Activated B cell treated with CpG ODN at 0.5 μM for 24 hours (primary cell): ENCODE data around the gene ACTR1A. TPM values are rescaled to one million over a fixed set of nuclear protein-coding genes. Genes with fewer than 3 reads are reported as not detected.
"Not testable (repeated sequence)": the region's sequence is repeated elsewhere in the genome, so short reads cannot be mapped to it uniquely, and the experiment has no call there.

Experiments
- ATAC-seq: fragments of 200-7000 bp; cut with Tn5 transposase; one replicate; pipeline ENCODE4 v1.10.0; 2021; ENCODE audit warnings: low read depth, mild to moderate bottlenecking, moderate library complexity
- CTCF ChIA-PET: fragments of 350-600 bp; sonication (Branson Sonifier 250); formaldehyde crosslinking; loops from one replicate; lab custom pipeline; 2021; ENCODE audit warnings: antibody characterized with exemption; lab: Charles Lee
- POLR2A ChIA-PET: fragments of 350-600 bp; sonication (Branson Sonifier 250); formaldehyde crosslinking; loops from one replicate; lab custom pipeline; 2021; ENCODE audit warnings: antibody characterized with exemption; lab: Charles Lee
- DNase-seq: peaks from one replicate; pipeline ENCODE4 v3.0.0; 2022
- H3K27ac Mint-ChIP-seq: one replicate; pipeline ENCODE4 v1.8.0; 2020; ENCODE audit warnings: mixed read lengths
- H3K27me3 Mint-ChIP-seq: one replicate; pipeline ENCODE4 v1.8.0; 2021; ENCODE audit warnings: mixed read lengths
- H3K36me3 Mint-ChIP-seq: one replicate; pipeline ENCODE4 v1.8.0; 2021; ENCODE audit warnings: low read depth, mixed read lengths
- H3K4me1 Mint-ChIP-seq: one replicate; pipeline ENCODE4 v1.8.0; 2021; ENCODE audit warnings: mixed read lengths
- H3K4me3 Mint-ChIP-seq: one replicate; pipeline ENCODE4 v1.8.0; 2020; ENCODE audit warnings: mild to moderate bottlenecking, mixed read lengths
- H3K9me3 Mint-ChIP-seq: one replicate; pipeline ENCODE4 v1.8.0; 2020; ENCODE audit warnings: mixed read lengths
- CTCF ChIP-seq: fragments of 200-600 bp; IDR thresholded peaks from one replicate; pipeline ENCODE4 v1.8.0; 2022; ENCODE audit warnings: antibody characterized with exemption, mild to moderate bottlenecking
- intact Hi-C: fragments of 100-400 bp; cut with micrococcal nuclease; formaldehyde crosslinking; loops from one replicate; pipeline ENCODE4 v1.15.1; 2024
- total RNA-seq: library from RNA; stranded (reverse); gene quantifications from 2 replicates; pipeline ENCODE4 v1.2.3, GENCODE V29; 2022

ACTR1A gene
- total RNA-seq, 1 donor from 2014 or later = 71.9 TPM

GRCh38 chr10:102504179-102504975 is 1.9 kb upstream of the ACTR1A start:
- no peak for ATAC-seq
- no peak overlapping the region for H3K4me3 Mint-ChIP-seq
- no peak for DNase-seq
- H3K36me3 Mint-ChIP-seq = peaks cover 10% of the 10 kb centered on the region
- peak overlapping the region; percentile 68 for H3K27ac Mint-ChIP-seq
- ChIA-PET CTCF (interaction anchor here (0.6 to 4.0 kb wide), 8 partner anchors 7 to 928 kb away, joined by 3 to 47 read pairs (median 4); partner anchors contain the start of genes GBF1 and SFXN2), POLR2A (interaction anchor here (0.6 to 3.4 kb wide), 8 partner anchors 55 to 750 kb away, joined by 3 to 29 read pairs (median 6); partner anchors contain the start of genes NFKB2, OGA and TRIM8)
- H3K4me1 Mint-ChIP-seq = peaks cover 19% of the 10 kb centered on the region
- intact Hi-C loops = loop anchor here (5.0 to 10.0 kb wide), 4 partner anchors 348 to 1970 kb away; partner anchors contain the start of genes BORCS7, BTRC, HIF1AN and KCNIP2
- no peak for TF ChIP-seq CTCF
- H3K9me3 Mint-ChIP-seq = no peaks in the 10 kb centered on the region
- no peaks in the 10 kb centered on the region for H3K27me3 Mint-ChIP-seq

GRCh38 chr10:102503264-102504178 is 1.0 kb upstream of the ACTR1A start, which contains the start of gene SUFU:
TSS of gene SUFU (plus strand) at chr10:102503972. CDS start at chr10:102504153, 181 bp downstream.
- no peak for TF ChIP-seq CTCF
- intact Hi-C loops = loop anchor here (1.0 to 10.0 kb wide), 15 partner anchors 9 to 1969 kb away; partner anchors contain the start of genes ARL3, BORCS7, BTRC and HIF1AN
- POLR2A ChIA-PET = interaction anchor here (0.5 to 3.4 kb wide), 18 partner anchors 8 to 351 kb away, joined by 3 to 29 read pairs (median 5); partner anchors contain the start of genes C10orf95, FBXL15, GBF1 and NFKB2
- H3K4me1 Mint-ChIP-seq = peaks cover 23% of the 10 kb centered on the region
- no peaks in the 10 kb centered on the region for H3K27me3 Mint-ChIP-seq
- no peaks in the 10 kb centered on the region for H3K9me3 Mint-ChIP-seq
- peak within 1 kb of the TSS; percentile 68 for H3K27ac Mint-ChIP-seq
- CTCF ChIA-PET = interaction anchor here (0.6 to 4.0 kb wide), 8 partner anchors 8 to 334 kb away, joined by 3 to 47 read pairs (median 4); partner anchors contain the start of gene SFXN2
- H3K36me3 Mint-ChIP-seq = peaks cover 5% of the 10 kb centered on the region
- DNase-seq (peak; percentile 88), ATAC-seq (peak; percentile 74)
- no peak within 1 kb of the TSS for H3K4me3 Mint-ChIP-seq

- Mint-ChIP-seq H3K27ac (no peak overlapping the region), H3K4me3 (no peak overlapping the region), H3K27me3 (no peaks in the 10 kb centered on the region), H3K4me1 (peaks cover 25% of the 10 kb centered on the region), H3K36me3 (peaks cover 3% of the 10 kb centered on the region), H3K9me3 (no peaks in the 10 kb centered on the region)
- no peak for TF ChIP-seq CTCF
- CTCF ChIA-PET = interaction anchor here (1.0 to 4.0 kb wide), 4 partner anchors 81 to 332 kb away, joined by 3 to 47 read pairs (median 3); no protein-coding TSS in a partner anchor
- ATAC-seq (peak; percentile 75), DNase-seq (peak; percentile 91)
- POLR2A ChIA-PET = interaction anchor here (0.6 to 3.4 kb wide), 12 partner anchors 10 to 257 kb away, joined by 3 to 29 read pairs (median 4); partner anchors contain the start of genes C10orf95, CUEDC2, GBF1 and NFKB2
- intact Hi-C loops = loop anchor here (1.0 to 10.0 kb wide), 13 partner anchors 41 to 1967 kb away; partner anchors contain the start of genes ARL3, BORCS7, BTRC and GBF1
Measured at GRCh38 chr10:102502029-102502336, 529 bp downstream of the ACTR1A start.

- Mint-ChIP-seq H3K4me1 (peaks cover 25% of the 10 kb centered on the region), H3K27me3 (no peaks in the 10 kb centered on the region), H3K4me3 (peak overlapping the region; percentile 48), H3K27ac (no peak overlapping the region), H3K9me3 (no peaks in the 10 kb centered on the region), H3K36me3 (peaks cover 1% of the 10 kb centered on the region)
- CTCF ChIA-PET = interaction anchor here (0.9 kb wide), 1 partner anchor 102 kb away, joined by 3 read pairs; no protein-coding TSS in a partner anchor
- TF ChIP-seq CTCF = no peak
- no peak for DNase-seq
- POLR2A ChIA-PET = interaction anchor here (0.5 to 2.3 kb wide), 6 partner anchors 38 to 268 kb away, joined by 4 to 19 read pairs (median 5); partner anchors contain the start of genes C10orf95, CUEDC2 and TRIM8
- no peak for ATAC-seq
- intact Hi-C loops = loop anchor here (1.0 to 10.0 kb wide), 14 partner anchors 40 to 1967 kb away; partner anchors contain the start of genes ARL3, BORCS7, BTRC and GBF1
Measured at GRCh38 chr10:102501201-102502028, 1.1 kb downstream of the ACTR1A start.

GRCh38 chr10:102500686-102501085 is 1.8 kb downstream of the ACTR1A start:
- H3K27ac Mint-ChIP-seq, DNase-seq, ATAC-seq, H3K36me3 Mint-ChIP-seq, H3K9me3 Mint-ChIP-seq, H3K27me3 Mint-ChIP-seq: not testable (repeated sequence)
- intact Hi-C loops = loop anchor here (1.0 to 10.0 kb wide), 5 partner anchors 267 to 1966 kb away; partner anchors contain the start of genes BORCS7, BTRC, HIF1AN and KCNIP2
- peak overlapping the region; percentile 48 for H3K4me3 Mint-ChIP-seq
- POLR2A ChIA-PET = interaction anchor here (0.5 to 2.3 kb wide), 4 partner anchors 50 to 267 kb away, joined by 4 to 19 read pairs (median 8); partner anchors contain the start of genes C10orf95 and CUEDC2
- CTCF ChIA-PET = interaction anchor here (0.9 kb wide), 1 partner anchor 102 kb away, joined by 3 read pairs; no protein-coding TSS in a partner anchor
- H3K4me1 Mint-ChIP-seq = peaks cover 25% of the 10 kb centered on the region
